Measurements from ENCODE around the gene HSF4.

Gene HSF4

GRCh38 chr16:67184995-67185650, 20.6 kb downstream of the HSF4 start:
- peak; percentile 77 for DNase-seq (ENCODE audit: low spot score)

- no peak for DNase-seq (ENCODE audit: low spot score)
Observed at GRCh38 chr16:67185651-67186134, 21.1 kb downstream of the HSF4 start.

- DNase-seq (ENCODE audit: low spot score) = no peak
Observed at GRCh38 chr16:67186550-67186950, 22.0 kb downstream of the HSF4 start.

- DNase-seq (ENCODE audit: low spot score) = no peak
Observed at GRCh38 chr16:67187175-67187890, 22.8 kb downstream of the HSF4 start.

- DNase-seq (ENCODE audit: low spot score) = no peak
Observed at GRCh38 chr16:67188323-67188722, 23.8 kb downstream of the HSF4 start.

- DNase-seq (ENCODE audit: low spot score) = no peak
Observed at GRCh38 chr16:67188798-67189197, 24.3 kb downstream of the HSF4 start.

- no peak for DNase-seq (ENCODE audit: low spot score)
Observed at GRCh38 chr16:67190041-67190440, 25.5 kb downstream of the HSF4 start, which contains the start of gene EXOC3L1. TSS of gene EXOC3L1 (minus strand) at chr16:67190136. CDS start at chr16:67189676, 460 bp downstream.

- DNase-seq (ENCODE audit: low spot score) = no peak
Observed at GRCh38 chr16:67190448-67191399, 26.2 kb downstream of the HSF4 start.

GRCh38 chr16:67191411-67191994, 27.0 kb downstream of the HSF4 start:
- no peak for DNase-seq (ENCODE audit: low spot score)

GRCh38 chr16:67191995-67192681, 27.6 kb downstream of the HSF4 start, which contains the start of gene E2F4:
TSS of gene E2F4 (plus strand) at chr16:67192155. CDS start at chr16:67192228, 73 bp downstream.
- DNase-seq (ENCODE audit: low spot score) = peak; percentile 91

GRCh38 chr16:67192781-67193361, 28.3 kb downstream of the HSF4 start:
- DNase-seq (ENCODE audit: low spot score) = no peak

GRCh38 chr16:67193536-67193935, 29.0 kb downstream of the HSF4 start:
- no peak for DNase-seq (ENCODE audit: low spot score)

- DNase-seq (ENCODE audit: low spot score) = no peak
Observed at GRCh38 chr16:67194260-67194659, 29.7 kb downstream of the HSF4 start.

- DNase-seq (ENCODE audit: low spot score) = no peak
Observed at GRCh38 chr16:67195676-67196075, 31.1 kb downstream of the HSF4 start.

- DNase-seq (ENCODE audit: low spot score) = no peak
Observed at GRCh38 chr16:67196881-67197280, 32.3 kb downstream of the HSF4 start.

- no peak for DNase-seq (ENCODE audit: low spot score)
Observed at GRCh38 chr16:67197704-67198103, 33.2 kb downstream of the HSF4 start.

- no peak for DNase-seq (ENCODE audit: low spot score)
Observed at GRCh38 chr16:67198238-67198734, 33.7 kb downstream of the HSF4 start.

- DNase-seq (ENCODE audit: low spot score) = no peak
Observed at GRCh38 chr16:67199011-67199807, 34.7 kb downstream of the HSF4 start, which contains the start of gene ELMO3. TSS of gene ELMO3 (plus strand) at chr16:67199131. CDS start at chr16:67199327, 196 bp downstream.

- no peak for DNase-seq (ENCODE audit: low spot score)
Observed at GRCh38 chr16:67199808-67200198, 35.3 kb downstream of the HSF4 start.

GRCh38 chr16:67200491-67200890, 35.9 kb downstream of the HSF4 start:
- no peak for DNase-seq (ENCODE audit: low spot score)

All from HuH-7.5 (cell line).